ENCODE data around the gene TEX55.
"Not testable (repeated sequence)": the region's sequence is repeated elsewhere in the genome, so short reads cannot be mapped to it uniquely, and the experiment has no call there.

TEX55 gene

GRCh38 chr3:119145500-119146167 lies at the start of gene TEX55:
TEX55 (plus strand) TSS chr3:119146165; CDS start chr3:119146190, 25 bp downstream.
- no peak for FAIRE-seq

- no peak for FAIRE-seq
These were observed 48.0 kb upstream of the TEX55 start for GRCh38 chr3:119098003-119098402.

GRCh38 chr3:119098619-119099222 lies 47.2 kb upstream of the TEX55 start:
- FAIRE-seq, result peak; percentile 70

GRCh38 chr3:119099785-119100184 lies 46.2 kb upstream of the TEX55 start:
- FAIRE-seq, result no peak

GRCh38 chr3:119104031-119104430 lies 41.9 kb upstream of the TEX55 start:
- FAIRE-seq, result no peak

GRCh38 chr3:119118330-119118729 lies 27.6 kb upstream of the TEX55 start:
- not testable (repeated sequence) for FAIRE-seq

- no peak for FAIRE-seq
These were observed 25.5 kb upstream of the TEX55 start for GRCh38 chr3:119120480-119120879.

- no peak for FAIRE-seq
These were observed 23.6 kb upstream of the TEX55 start for GRCh38 chr3:119122350-119122749.

- FAIRE-seq, result no peak
These were observed 20.6 kb upstream of the TEX55 start for GRCh38 chr3:119125342-119125741.

GRCh38 chr3:119125742-119126504 lies 20.0 kb upstream of the TEX55 start:
- FAIRE-seq, result no peak

GRCh38 chr3:119130291-119130690 lies 15.7 kb upstream of the TEX55 start:
- FAIRE-seq, result not testable (repeated sequence)

- FAIRE-seq, result not testable (repeated sequence)
These were observed 13.7 kb upstream of the TEX55 start for GRCh38 chr3:119132291-119132690.

- not testable (repeated sequence) for FAIRE-seq
These were observed 6.6 kb upstream of the TEX55 start for GRCh38 chr3:119139360-119139759.

GRCh38 chr3:119140466-119140865 lies 5.5 kb upstream of the TEX55 start:
- FAIRE-seq, result no peak

- FAIRE-seq, result no peak
These were observed 851 bp upstream of the TEX55 start for GRCh38 chr3:119145128-119145499.

GRCh38 chr3:119146578-119147375 lies 812 bp downstream of the TEX55 start:
- FAIRE-seq, result no peak

GRCh38 chr3:119147494-119147893 lies 1.5 kb downstream of the TEX55 start:
- no peak for FAIRE-seq

- FAIRE-seq, result no peak
These were observed 2.7 kb downstream of the TEX55 start for GRCh38 chr3:119148493-119149180.

GRCh38 chr3:119149484-119149883 lies 3.5 kb downstream of the TEX55 start:
- FAIRE-seq, result no peak

- FAIRE-seq, result no peak
These were observed 10.9 kb downstream of the TEX55 start for GRCh38 chr3:119156868-119157267.

GRCh38 chr3:119157971-119158370 lies 12.0 kb downstream of the TEX55 start:
- no peak for FAIRE-seq

GRCh38 chr3:119160361-119160760 lies 14.4 kb downstream of the TEX55 start:
- FAIRE-seq, result no peak

- FAIRE-seq, result no peak
These were observed 14.8 kb downstream of the TEX55 start for GRCh38 chr3:119160815-119161214.

All from TTC549 (cell line).